ENCODE measurements around the gene CHERP.

GRCh38 chr19:16516381-16516780 lies 25.9 kb downstream of the CHERP start:
- no peak for TF ChIP-seq TARDBP (IDR thresholded peaks at IDR 0.05)
- no peak for TF ChIP-seq CTBP1 (IDR thresholded peaks at IDR 0.05; ENCODE audit: borderline replicate concordance)
